ENCODE data around the gene CFAP157.
A peak's percentile ranks its signal among the peaks of the same experiment; 100 is the strongest.

Gene CFAP157

DNA sequence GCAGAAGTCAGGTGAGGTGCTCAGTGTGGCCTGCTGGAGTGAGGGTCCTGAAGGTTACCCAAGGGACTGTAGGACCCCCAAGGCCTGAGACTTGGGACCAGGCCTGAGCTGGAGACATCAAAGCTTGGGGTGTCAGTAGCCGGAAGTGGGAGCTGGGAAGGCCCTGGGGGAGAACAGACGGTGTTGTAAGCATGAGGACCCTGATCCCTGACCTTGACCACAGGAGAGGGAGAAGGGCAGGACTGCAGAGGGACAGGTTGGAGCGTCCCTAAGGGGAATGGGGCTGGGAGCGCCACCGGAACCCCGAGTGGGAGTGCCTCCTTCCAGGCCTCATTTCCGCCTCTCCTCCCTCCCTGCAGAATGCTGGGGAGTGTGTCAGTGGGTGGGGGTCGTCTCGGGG lies 9.6 kb downstream of the CFAP157 start:
- FAIRE-seq = no peak

DNA sequence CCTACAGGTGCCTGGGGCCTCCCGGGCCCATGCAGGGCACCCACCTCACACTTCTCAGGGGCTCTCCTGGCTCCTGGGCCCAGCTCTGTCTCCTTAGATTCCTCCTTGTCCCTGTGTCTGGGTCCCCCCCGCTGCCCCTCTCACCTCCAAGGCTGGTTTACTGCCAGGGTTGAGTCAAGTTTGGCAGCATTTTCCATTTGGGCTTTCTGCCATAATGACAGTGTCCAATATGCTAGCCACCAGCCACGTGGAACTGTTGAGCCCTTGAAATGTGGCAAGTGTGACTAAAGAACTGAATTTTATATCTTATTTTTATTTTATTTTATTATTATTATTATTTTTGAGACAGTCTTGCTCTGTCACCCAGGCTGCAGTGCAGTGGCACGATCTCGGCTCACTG lies 11.0 kb downstream of the CFAP157 start:
- no peak for FAIRE-seq

DNA sequence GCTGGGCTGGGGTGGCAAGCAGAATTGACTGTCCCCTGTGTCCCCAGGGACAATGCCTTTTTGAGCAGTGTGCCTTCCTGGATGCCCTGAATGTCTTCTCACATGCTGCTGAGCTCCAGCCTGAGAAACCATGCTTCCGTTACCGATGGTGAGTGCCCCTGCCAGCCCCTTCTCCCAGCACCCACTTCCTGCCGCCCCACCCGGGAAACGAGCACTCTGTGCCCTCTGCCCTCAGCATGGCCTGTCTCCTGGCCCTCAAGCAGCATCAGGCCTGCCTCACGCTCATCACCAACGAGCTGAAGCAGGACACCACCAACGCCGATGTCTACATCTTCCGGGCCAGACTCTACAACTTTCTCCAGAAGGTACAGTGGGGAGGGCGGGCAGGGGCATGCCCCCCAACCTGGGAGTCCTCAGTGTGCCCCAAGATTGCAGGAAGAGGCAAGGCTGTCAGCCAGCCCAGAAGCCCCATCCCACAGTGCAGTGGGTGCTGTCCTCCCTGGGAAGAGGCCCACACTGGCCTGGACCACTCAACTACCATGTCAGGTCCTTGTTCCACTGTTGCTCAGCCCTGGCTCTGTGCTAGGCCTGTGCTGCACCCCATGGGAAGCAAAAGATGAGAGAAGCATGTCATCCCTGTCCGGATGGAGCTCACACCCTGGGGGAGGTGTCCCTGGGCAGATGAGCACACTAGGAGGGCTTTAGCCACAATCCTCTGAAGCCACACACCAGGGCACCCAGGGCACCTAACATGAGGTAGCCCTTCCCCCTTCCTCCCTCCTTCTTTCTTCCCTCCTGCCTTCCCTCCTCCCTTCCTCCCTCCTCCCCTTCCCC lies 13.5 kb downstream of the CFAP157 start:
- FAIRE-seq = no peak

DNA sequence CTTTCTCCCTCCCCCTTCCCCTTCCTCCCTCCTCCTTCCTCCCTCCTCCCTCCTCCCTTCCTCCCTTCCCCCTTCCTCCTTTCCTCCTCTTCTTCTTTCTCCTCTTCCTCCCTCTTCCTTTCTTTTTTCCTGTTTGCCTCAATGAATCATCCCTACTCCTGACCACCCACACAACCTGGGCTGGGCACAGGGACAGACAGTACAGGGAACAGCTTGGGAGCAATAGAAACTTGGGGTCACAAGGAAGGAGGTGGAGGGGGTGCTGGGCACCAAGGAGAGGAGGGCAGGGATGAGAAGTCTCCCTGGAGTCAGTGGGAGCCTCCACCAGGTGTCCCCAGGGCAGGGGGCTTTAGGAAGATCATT lies 14.1 kb downstream of the CFAP157 start:
- no peak for FAIRE-seq

DNA sequence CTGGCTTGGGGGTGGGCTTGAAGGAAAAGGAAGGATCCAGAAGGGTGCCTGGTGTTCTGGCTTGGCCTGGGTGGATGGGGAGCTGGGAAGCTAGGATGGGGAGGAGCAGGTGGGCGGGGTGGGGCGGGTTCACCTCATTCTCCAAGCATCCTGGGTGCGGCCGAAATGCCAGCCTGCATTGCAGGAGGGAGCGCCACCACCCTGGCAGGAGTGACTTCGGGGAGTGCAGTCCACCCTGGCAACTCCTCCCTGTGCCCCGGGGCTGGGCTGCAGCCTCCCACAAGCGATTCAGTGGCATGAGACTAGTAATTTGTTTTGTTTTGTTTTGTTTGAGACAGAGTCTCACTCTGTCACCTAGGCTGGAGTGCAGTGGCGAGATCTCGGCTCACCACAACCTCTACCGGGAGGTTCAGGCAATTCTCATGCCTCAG lies 14.6 kb downstream of the CFAP157 start:
- no peak for FAIRE-seq

DNA sequence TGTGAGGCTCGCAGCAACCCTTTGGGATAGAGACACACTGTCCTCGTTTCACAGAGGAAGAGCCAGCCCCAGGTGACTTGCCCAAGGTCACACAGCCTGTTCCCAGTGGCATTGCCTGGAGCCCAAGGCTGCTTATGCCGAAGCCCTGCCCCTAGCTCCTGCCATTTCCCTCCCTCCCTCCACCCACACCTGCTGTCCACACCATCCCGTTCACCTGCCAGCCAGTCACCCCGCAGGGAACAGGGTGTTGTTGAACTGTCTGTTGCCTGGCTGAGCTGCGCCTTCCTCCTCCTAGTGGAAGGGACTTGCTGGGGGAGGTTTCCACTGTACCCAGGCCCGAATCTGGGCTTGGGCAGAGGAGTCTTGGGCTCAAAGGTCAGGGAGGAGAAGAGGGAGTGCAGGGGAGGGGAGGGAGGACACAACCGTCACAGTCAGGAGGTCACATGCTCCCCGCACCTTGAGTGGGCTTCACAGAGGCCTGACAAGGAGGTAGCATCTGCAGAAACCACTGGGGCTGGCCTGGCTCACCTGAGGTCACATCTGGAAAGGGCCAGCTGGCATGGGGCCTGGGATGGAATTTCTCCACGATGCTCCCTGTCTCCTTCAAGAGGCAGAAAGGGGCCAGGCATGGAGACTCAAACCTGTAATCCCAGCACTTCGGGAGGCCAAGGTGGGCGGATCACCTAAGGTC lies 15.4 kb downstream of the CFAP157 start:
- FAIRE-seq = no peak

DNA sequence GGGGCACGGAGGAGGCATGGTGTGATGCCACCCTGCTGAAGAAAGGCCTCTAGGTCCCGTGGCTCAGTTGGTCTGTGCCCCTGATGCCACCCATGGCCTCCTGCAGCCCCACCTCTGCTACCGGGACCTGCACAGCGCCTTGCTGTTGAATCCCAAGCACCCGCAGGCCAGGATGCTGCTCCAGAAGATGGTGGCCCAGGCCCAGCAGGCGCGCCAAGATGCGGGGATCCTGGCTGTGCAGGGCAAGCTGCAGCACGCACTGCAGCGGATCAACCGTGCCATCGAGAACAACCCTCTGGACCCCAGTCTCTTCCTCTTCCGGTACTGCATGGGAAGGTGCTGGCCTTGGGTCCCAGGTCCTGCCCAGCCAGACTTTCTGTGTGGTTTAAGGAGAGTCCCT lies 16.2 kb downstream of the CFAP157 start:
- no peak for FAIRE-seq

DNA sequence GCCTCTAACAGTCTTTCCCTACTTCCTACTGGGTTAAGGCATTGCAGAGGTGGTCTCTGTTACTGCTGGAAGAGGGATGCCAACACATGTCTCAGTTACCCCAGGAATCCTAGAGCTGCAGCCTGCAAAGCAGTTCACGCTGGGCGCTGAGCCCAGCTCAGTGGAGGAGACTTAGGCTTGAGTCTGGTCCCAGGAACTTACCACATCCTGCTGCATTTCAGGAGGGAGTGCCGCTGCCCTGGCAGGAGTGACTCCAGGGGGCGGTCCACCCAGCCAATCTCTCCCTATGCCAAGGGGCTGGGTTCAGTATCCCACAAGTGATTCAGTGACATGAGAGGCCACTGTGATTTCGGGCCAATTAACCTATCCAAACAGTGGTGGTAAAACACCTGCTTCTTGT lies 16.7 kb downstream of the CFAP157 start:
- FAIRE-seq = no peak

DNA sequence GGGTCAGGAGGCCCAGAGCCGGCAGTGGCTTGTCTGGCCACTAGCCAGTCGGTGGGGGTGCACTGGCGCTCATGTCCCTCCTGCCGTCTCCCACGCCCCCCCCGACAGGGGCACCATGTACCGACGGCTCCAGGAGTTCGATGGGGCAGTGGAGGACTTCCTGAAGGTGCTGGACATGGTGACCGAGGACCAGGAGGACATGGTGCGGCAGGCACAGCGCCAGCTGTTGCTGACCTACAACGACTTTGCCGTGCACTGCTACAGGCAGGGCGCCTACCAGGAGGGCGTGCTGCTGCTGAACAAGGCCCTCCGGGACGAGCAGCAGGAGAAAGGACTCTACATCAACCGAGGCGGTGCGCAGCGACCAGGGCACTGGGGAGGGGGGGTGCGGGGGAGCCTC lies 17.2 kb downstream of the CFAP157 start:
- no peak for FAIRE-seq

DNA sequence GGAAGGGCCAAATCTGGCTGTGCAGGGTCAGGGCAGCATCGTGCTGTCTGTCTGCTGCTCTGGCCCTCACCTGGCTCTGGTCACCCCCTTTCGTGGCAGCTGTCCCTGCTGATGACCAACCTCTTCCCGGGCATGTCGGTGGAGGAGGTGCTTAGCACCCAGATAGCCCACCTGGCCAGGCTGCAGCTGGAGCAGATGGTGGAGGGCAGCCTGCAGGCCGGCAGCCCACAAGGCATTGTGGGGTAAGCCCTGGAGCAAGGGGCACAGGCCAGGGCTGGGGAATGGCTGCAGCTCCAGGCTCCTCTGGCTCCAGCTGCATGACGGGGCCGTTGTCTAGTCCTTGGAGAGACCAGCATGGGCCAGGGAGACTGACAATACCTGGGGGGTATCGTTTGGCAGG lies 20.1 kb downstream of the CFAP157 start:
- FAIRE-seq = no peak

DNA sequence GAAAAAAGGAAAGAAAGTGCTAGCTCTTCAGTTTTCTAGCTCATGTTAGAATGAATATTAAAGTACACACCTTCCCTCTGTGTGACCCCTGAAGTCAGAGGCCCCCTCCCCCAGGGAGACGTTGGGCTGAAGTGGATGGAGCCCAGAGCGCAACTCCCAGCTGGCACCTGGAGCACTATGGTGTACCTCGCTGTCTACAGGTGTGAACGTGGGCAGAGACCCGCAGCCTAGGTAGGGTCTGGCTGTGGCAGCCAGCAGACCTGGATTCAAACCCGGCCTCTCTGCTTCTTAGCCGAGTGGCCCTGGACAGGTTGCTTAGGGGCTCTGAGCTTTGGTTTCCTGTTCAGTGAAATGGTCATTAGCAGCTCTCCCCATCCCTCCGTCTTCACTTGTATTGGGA lies 22.0 kb downstream of the CFAP157 start:
- no peak for FAIRE-seq

DNA sequence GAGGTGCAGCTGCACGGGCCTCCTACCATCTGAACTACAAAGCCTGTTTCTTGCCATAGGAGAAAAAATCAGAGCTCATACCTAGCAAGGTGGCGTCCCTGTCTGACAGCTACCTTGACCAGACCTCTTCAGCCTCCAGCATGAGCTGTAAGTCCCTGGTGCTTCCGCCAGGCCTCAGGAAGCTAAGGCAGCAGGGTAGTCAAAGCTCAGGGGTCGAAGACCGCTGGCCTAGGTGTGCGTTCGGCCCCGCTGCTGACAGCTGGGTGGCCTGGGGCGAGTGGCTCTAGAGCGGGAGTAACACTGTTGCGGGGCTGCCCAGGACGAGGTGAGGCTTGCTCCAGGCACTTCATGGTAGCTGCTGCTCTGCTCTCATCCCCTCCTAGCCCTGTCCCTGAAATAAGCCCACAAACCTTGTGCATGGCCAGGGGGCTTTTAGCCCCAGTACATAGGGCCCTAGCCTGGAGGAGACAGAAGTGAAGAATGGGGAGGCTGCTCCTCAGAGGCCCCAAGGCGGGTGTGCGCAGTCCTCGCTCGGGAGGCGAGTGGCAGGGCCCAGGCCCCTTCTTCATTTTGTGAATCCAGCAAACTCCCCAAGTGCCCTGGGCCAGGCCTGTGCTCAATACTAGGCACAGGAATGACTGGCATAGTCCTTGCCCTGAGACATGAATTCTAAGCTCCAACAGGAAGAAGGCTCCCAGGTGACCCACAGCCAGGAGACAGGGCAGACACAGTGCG lies 22.9 kb downstream of the CFAP157 start:
- FAIRE-seq = no peak

DNA sequence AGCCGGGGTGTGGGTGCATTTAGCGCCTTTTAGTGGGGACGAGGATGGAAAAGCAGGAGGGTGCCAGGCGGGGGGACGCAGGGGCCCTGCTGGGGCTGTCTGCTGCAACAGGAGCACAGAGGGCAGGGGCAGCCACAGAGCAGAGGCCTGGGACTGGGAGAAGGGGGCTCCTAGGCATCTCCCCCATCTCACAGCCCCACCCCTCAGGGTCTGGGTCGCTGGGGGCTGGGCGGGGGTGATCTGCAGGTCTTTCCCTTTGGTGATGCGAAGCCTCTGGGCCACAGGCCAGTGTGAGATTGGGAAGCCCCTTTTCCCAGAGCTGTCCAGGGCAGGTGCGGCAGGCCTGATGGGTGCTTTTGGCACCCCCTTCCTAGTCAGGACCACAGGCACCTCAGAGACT lies 23.5 kb downstream of the CFAP157 start:
- FAIRE-seq = no peak

DNA sequence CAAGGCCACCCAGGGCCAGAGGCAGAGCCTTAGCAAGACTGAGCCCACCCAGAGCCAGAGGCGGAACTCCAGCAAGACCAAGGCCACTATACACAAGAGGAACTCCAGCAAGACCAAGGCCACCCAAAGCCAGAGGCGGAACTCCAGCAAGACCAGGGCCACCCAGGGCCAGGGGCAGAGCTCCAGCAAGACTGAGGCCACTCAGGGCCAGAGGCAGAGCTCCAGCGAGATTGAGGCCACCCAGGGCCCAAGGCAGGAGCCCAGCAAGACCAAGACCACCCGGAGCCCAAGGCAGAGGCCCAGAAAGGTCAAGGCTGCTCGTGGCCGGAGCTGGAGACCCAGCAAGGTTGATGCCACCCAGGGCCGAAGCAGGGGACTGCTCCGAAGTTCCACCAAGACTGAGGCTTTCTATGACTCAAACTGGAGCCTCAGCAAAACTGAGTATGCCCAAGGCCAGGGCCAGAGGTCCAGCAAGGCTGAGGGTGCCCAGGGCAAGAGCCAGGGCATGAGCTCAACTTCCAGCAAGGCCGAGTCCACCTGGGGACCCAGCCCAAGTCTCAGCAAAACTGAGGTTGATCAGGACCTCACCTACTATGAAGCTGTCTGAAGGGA lies 24.1 kb downstream of the CFAP157 start:
- no peak for FAIRE-seq

DNA sequence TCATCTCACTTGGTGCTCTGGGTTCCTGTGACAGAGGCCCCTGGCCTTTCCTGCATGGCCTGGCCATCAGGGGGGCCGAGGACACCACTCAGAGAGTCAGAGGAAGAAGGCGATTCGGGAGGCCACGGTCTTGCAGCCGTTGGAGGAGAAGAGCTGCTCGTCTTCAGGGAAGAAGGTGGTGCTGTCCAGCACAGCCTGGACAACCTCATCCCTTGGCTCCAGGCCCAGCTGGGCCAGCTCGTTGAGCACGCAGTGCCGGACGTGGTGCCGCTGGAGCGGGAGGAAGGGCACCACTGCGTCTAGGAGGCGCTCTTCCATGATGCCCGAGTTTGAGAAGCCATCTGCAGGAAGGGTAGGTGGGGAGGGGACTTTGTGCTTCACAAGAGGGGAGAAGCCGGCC lies 25.1 kb downstream of the CFAP157 start:
- FAIRE-seq = no peak

DNA sequence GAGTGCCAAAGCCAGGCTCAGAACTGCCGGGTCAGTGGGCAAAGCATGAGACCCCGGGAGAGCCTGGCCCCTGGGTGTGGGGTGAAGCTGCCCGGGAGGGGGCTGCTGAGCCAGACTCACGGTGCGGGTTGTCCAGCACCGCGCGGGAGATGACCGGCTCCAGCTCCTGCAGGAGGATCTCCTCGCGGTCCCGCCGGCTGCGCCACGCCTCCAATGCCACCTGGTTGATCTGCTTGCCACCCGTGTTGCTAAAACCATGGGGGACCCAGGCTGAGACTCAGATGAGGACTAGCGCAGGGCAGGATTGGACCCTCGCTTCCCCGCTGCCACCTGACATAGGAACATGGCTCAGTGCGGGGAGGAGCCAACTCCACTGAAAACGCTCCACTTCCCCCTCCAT lies 25.7 kb downstream of the CFAP157 start:
- no peak for FAIRE-seq

DNA sequence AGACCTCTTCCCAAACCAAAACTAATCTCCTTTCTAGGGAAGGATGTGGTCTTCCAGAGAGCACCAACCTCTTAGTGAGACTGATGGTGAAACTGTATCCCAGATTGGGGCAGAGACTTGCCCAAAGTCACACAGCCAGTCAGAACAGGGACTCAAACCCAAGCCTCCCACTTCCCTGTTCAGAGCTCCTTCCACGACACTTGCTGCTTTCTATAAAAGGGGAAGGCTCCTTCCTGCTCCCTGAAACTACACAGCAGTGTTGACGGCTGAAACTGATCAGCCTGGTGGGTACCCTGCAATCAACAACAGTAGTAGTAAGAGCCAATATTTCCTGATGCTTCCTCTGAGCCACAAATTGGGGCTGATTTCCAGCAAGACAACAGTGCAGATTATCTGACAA lies 26.8 kb downstream of the CFAP157 start:
- FAIRE-seq = no peak

DNA sequence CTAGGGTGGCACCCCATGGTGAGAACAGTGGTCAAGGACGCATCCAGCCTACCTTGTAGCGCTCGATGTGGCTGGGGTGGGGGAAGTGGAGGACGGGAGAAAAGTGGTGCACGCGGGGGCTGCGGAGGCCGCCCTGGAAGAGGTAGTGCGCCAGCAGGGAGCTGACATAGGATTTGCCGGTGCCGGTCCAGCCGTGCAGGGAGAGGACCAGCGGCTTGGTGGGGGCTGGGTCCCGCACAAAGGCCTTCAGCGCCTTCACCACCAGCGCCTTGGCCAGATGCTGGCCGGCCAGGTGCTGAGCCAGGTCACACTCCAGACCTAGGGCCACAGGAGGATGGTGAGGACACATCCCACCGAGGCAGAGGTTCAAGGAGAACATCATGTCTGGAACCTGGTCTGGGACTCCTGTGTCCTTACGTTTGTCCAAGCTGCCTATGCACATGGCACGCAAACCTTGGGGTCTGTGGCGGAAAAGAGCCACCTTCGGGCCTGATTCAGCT lies 27.5 kb downstream of the CFAP157 start:
- no peak for FAIRE-seq

DNA sequence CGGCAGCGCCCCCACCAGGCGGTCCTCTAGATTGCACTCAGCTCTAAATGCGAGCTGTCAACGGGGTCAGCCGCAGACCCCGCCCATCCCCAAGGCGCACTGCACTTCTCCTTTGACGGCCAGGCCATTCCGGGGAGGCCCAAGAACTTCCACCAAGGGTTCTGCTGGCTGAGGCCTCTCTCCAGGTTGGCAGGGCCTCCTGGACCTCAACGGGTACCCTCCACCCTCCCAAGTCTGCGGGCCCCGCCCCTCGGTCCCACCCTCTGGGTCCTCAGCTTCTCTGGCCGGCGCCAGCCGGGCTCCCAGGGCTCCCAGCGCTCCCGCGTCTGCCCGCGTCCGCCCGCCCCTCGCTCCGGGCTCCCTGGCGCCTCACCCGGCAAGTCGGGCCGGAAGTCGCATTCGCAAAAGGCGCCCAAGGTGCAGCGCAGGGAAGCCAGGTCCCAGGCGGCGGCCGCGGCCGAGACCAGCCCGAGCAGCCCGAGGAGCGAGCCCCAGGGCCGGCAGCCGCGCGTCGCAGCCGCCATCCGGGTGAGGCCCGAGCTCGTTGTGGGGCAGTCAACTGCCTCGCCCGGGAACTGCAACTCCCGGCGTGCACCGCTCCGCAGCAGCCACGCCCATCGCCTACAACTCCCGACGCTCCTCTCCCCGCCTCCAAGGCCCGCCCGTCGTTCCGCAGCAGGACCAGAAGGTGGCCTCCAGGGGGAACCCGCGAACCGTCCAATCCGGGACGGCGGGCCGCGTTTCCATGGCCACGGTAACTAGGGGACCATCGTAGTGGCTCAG lies 28.1 kb downstream of the CFAP157 start, which contains the start of gene TOR2A:
Gene TOR2A (minus strand): TSS at position 548 of the 783 bp plus-strand sequence. CDS start 24 bp downstream, at position 524.
- FAIRE-seq = peak; percentile 90

DNA sequence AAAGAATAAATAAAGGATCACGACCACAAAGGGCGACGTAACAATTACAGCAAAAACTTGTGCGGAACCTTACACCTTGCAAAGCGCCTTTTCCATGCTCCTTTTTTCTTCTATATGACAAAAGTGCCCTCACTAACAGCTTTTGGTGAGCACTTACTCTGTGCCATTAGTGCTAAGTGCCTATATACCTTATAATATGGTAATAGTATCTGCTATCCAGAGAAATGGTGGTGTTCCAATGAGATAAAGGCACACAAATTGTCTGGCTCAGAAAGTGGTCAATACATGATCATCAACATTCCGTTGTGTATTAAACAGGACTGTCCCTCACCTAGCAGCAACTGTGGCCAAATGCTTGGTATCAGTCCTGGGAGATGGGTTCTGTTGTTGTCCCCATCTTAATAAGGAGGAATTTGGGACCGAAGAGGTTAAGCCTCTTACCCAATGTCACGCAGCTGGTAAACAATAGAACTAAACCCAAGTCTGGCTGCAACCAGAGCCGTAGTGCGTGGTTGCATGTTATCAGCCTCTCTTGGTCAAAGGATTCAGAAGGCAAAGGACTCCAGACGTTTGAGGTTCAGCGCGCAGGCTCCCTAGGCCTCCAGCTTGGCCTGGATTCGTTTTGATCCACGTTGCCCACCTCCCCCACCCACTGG lies 28.9 kb downstream of the CFAP157 start:
- no peak for FAIRE-seq

DNA sequence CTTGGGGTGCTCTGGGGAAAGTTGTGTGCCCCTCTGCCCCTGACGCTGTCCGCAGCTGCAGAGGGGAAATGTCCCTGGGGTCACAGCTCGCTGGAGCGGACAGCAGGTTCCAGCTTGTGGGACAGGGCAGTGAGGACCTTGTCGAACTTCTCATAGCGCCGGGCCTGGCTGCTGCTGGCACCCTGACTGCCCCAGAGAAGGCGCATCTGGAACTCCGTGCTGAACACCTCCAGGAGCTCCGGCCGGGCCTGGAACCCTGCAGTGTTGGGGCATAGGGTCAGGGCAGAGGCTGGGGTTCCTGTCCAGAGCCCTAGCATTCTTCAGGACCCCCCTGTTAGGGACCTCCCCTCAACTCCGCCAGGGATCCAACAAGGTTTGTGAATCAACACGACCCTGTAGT lies 31.9 kb downstream of the CFAP157 start:
- FAIRE-seq = no peak

Measured in G401.6 (cell line).